SH-SY5Y (cell line): ENCODE measurements around the gene ARF3.

ENCODE experiments used
- GATA2 ChIP-seq: IDR thresholded peaks from 2 replicates; pipeline ENCODE4 v1.6.1; 2011; ENCODE audit warnings: mild to moderate bottlenecking, low read depth, low read length
- GATA3 ChIP-seq: IDR thresholded peaks from 2 replicates; pipeline ENCODE4 v1.6.1; 2011; ENCODE audit warnings: low read depth, mild to moderate bottlenecking, low read length, moderate library complexity

- TF ChIP-seq GATA3, result no peak
- TF ChIP-seq GATA2, result no peak
Measured at GRCh38 chr12:48978291-48978740, 21.0 kb upstream of the ARF3 start, which contains the start of gene WNT1.
